Upper lobe of left lung (tissue), 6 donors: Measurements from ENCODE around the gene CR2. TPM values are rescaled to one million over a fixed set of nuclear protein-coding genes. Genes with fewer than 3 reads are reported as not detected.

Experiments
- ATAC-seq, 2 donors: fragments of 200-7000 bp; cut with Tn5 transposase; one replicate each; pipeline ENCODE4 v1.9.1; 2022; ENCODE audit warnings: mild to moderate bottlenecking in 2 of 2, moderate library complexity in 2 of 2; ENCODE audit not compliant: low FRiP score in 2 of 2
- DNase-seq, 2 donors: peaks; one replicate each; pipeline ENCODE4 v3.0.0-alpha.2; 2019 to 2020
- H3K27ac ChIP-seq, 4 donors: fragments of 200-600 bp; sonication (generic); one replicate each; pipeline ENCODE4 v1.5.1; 2016 to 2019
- H3K27me3 ChIP-seq, 4 donors: fragments of 200-600 bp; sonication (generic); one replicate each; pipeline ENCODE4 v1.5.1; 2017 to 2019
- H3K36me3 ChIP-seq, 4 donors: fragments of 200-600 bp; sonication (generic); one replicate each; pipeline ENCODE4 v1.5.1; 2016 to 2019
- H3K4me1 ChIP-seq, 4 donors: fragments of 200-600 bp; sonication (generic); one replicate each; pipeline ENCODE4 v1.5.1; 2018 to 2019
- H3K4me3 ChIP-seq, 4 donors: fragments of 200-600 bp; sonication (generic); one replicate each; pipeline ENCODE4 v1.5.1; 2017 to 2019; ENCODE audit warnings: mild to moderate bottlenecking in 2 of 4, moderate library complexity in 1 of 4
- H3K9me3 ChIP-seq, 4 donors: fragments of 200-600 bp; sonication (generic); one replicate each; pipeline ENCODE4 v1.5.1; 2018 to 2019
- EP300 ChIP-seq, 4 donors: sonication (generic); formaldehyde crosslinking; IDR thresholded peaks; one replicate each; pipeline ENCODE4 v1.5.1; 2017; ENCODE audit warnings: antibody characterized with exemption in 4 of 4, control low read depth in 2 of 4
- POLR2A ChIP-seq, 4 donors: fragments of 450-650 bp; IDR thresholded peaks; one replicate each; pipeline ENCODE4 v1.5.1; 2016 to 2017; ENCODE audit warnings: antibody characterized with exemption in 4 of 4, mild to moderate bottlenecking in 2 of 4
- POLR2AphosphoS5 ChIP-seq, 2 donors: sonication (generic); formaldehyde crosslinking; IDR thresholded peaks; one replicate each; pipeline ENCODE4 v1.5.1; 2017; ENCODE audit warnings: antibody characterized with exemption in 2 of 2
- WGBS, 2 donors: methylation state at CpG; one replicate each; pipeline ENCODE4 v1.1.5; 2017 to 2018; 5-methylcytosine and 5-hydroxymethylcytosine counted together
- total RNA-seq, 6 donors: library from RNA; depleted of rRNA in 4 of 6; stranded (reverse); fragments of >200 nt in 4 of 6; gene quantifications; one replicate each; pipeline versions ENCODE4 v1.1.0 to v1.2.1, GENCODE V29; 2016 to 2021
- TF ChIP-seq, protein P1 (sequence below), 6 experiments: fragments of 450-650 bp in 4 of 6; fragments of 200-600 bp in 2 of 6; sonication (generic) in 2 of 6; IDR thresholded peaks; one replicate each; pipeline ENCODE4 v1.5.1; 2016 to 2019; ENCODE audit warnings: antibody characterized with exemption in 6 of 6
- donor health status: DM: no; HTN: no; CAD: no; lungs with moderate emphysema.
- donor health status: DM: no; HTN: yes; CAD: no; lungs with severe emphysema.

The CR2 gene
- total RNA-seq, 6 donors from 2014 or later = 0.34 to 2.8 (median 1.2) TPM; not detected in 3

DNA sequence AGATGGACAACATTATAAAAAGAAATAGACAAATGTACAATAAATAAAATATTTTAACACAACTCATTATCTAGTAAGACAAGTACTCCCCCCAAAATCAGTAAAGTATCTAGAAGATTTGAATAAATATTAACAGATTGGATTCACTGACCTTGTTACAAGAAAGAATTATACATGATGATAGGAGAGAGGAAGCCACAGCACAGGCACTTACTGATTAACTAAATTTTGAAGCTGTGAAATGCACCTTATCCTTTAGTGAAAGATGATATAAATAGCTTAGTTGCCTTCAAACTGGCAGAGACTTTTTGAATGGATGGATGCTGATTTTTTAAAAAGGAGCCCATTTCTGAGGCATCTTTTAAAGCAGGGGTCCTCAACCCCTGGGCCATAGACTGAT is 50.3 kb downstream of the CR2 start:
- no peak overlapping the region for H3K4me3 ChIP-seq
- H3K4me1 ChIP-seq = no peaks in the 10 kb centered on the region
- H3K27ac ChIP-seq = no peak overlapping the region
- ATAC-seq (no peak), DNase-seq (no peak)
- H3K9me3 ChIP-seq = no peaks in the 10 kb centered on the region
- H3K36me3 ChIP-seq = no peaks in the 10 kb centered on the region
- TF ChIP-seq, protein P1, sequence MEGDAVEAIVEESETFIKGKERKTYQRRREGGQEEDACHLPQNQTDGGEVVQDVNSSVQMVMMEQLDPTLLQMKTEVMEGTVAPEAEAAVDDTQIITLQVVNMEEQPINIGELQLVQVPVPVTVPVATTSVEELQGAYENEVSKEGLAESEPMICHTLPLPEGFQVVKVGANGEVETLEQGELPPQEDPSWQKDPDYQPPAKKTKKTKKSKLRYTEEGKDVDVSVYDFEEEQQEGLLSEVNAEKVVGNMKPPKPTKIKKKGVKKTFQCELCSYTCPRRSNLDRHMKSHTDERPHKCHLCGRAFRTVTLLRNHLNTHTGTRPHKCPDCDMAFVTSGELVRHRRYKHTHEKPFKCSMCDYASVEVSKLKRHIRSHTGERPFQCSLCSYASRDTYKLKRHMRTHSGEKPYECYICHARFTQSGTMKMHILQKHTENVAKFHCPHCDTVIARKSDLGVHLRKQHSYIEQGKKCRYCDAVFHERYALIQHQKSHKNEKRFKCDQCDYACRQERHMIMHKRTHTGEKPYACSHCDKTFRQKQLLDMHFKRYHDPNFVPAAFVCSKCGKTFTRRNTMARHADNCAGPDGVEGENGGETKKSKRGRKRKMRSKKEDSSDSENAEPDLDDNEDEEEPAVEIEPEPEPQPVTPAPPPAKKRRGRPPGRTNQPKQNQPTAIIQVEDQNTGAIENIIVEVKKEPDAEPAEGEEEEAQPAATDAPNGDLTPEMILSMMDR (IDR thresholded peaks at IDR 0.05) = no peak
- TF ChIP-seq EP300 (IDR thresholded peaks at IDR 0.05) = no peak
- TF ChIP-seq POLR2A (IDR thresholded peaks at IDR 0.05) = no peak
- TF ChIP-seq POLR2AphosphoS5 (IDR thresholded peaks at IDR 0.05) = no peak
- no peaks in the 10 kb centered on the region for H3K27me3 ChIP-seq

DNA sequence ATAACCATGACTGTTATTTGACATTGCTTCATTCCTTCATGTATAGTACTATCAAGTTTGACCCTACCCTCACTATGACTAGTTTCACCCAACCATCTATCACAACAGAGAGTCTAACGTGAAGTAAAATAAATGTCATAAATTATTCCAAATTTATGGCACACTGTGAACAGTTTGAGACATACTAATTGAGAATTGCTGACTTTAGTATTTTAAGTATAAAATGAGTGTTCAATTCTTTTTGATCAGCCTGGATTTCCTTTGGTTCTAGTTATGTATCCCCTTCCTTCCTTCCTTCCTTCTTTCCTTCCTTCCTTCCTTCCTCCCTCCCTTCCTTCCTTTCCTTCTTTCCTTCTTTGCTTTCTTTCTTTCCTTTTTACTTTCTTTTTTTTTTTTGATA is 56.3 kb downstream of the CR2 start:
- TF ChIP-seq POLR2AphosphoS5 (IDR thresholded peaks at IDR 0.05) (no peak), EP300 (IDR thresholded peaks at IDR 0.05) (no peak), POLR2A (IDR thresholded peaks at IDR 0.05) (no peak)
- TF ChIP-seq, protein P1 (IDR thresholded peaks at IDR 0.05) = no peak
- WGBS, 2 donors = 54 to 76% methylated on average over 1 of the region's 1 CpG
- DNase-seq (no peak), ATAC-seq (no peak)
- H3K4me1 ChIP-seq = no peaks in the 10 kb centered on the region
- H3K36me3 ChIP-seq = no peaks in the 10 kb centered on the region
- H3K27ac ChIP-seq = no peak overlapping the region
- no peaks in the 10 kb centered on the region for H3K9me3 ChIP-seq
- no peak overlapping the region for H3K4me3 ChIP-seq
- no peaks in the 10 kb centered on the region for H3K27me3 ChIP-seq

DNA sequence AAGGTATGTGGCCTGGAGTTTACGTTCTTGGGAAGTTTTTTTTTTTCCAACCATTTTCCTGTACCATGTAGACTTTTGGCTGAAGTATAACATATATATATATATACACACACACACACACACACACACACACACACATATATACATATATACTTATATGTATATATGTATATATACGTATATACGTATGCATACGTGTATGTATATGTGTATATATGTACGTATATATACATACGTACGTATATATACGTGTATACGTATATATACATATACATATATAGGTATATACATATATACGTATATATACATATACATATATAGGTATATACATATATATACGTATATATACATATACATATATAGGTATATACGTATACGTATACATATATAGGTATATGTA is 60.8 kb downstream of the CR2 start:
- no peak for TF ChIP-seq EP300 (IDR thresholded peaks at IDR 0.05)
- no peak for TF ChIP-seq POLR2A (IDR thresholded peaks at IDR 0.05)
- no peak for TF ChIP-seq POLR2AphosphoS5 (IDR thresholded peaks at IDR 0.05)
- TF ChIP-seq, protein P1 (IDR thresholded peaks at IDR 0.05) = no peak

DNA sequence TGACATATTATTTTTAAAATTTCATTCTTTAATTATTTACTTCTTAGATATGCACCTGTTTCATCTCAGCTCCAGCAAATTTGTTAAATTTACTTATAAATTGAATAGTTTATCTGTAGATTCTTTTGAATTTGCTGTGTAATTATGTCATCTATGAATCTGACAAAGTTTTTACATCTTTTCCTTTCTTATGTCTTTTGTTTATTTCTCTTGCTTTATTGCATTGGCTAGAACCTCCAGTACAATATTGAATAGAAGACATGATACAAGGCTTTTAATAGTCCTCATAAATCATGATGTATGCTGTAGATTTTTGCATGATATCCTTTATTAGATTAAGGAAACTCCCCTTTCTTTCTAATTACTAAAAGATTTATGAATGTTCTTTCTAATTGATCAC is 62.6 kb downstream of the CR2 start:
- ATAC-seq = no peak
- H3K4me3 ChIP-seq = no peak overlapping the region
- H3K27ac ChIP-seq = no peak overlapping the region
- no peaks in the 10 kb centered on the region for H3K9me3 ChIP-seq
- no peaks in the 10 kb centered on the region for H3K27me3 ChIP-seq
- no peaks in the 10 kb centered on the region for H3K4me1 ChIP-seq
- no peak for TF ChIP-seq POLR2AphosphoS5 (IDR thresholded peaks at IDR 0.05)
- TF ChIP-seq, protein P1 (IDR thresholded peaks at IDR 0.05) = no peak
- TF ChIP-seq EP300 (IDR thresholded peaks at IDR 0.05) = no peak
- no peak for TF ChIP-seq POLR2A (IDR thresholded peaks at IDR 0.05)
- no peaks in the 10 kb centered on the region for H3K36me3 ChIP-seq
- DNase-seq = no peak

More for the DNA sequence above, 60.8 kb downstream of the CR2 start:
- 90 to 92% methylated on average over 13 of the region's 13 CpGs for WGBS, 2 donors
- no peak overlapping the region for H3K27ac ChIP-seq
- DNase-seq (no peak), ATAC-seq (no peak)
- H3K36me3 ChIP-seq = no peaks in the 10 kb centered on the region
- no peak overlapping the region for H3K4me3 ChIP-seq
- no peaks in the 10 kb centered on the region for H3K27me3 ChIP-seq
- no peaks in the 10 kb centered on the region for H3K9me3 ChIP-seq
- H3K4me1 ChIP-seq = no peaks in the 10 kb centered on the region

DNA sequence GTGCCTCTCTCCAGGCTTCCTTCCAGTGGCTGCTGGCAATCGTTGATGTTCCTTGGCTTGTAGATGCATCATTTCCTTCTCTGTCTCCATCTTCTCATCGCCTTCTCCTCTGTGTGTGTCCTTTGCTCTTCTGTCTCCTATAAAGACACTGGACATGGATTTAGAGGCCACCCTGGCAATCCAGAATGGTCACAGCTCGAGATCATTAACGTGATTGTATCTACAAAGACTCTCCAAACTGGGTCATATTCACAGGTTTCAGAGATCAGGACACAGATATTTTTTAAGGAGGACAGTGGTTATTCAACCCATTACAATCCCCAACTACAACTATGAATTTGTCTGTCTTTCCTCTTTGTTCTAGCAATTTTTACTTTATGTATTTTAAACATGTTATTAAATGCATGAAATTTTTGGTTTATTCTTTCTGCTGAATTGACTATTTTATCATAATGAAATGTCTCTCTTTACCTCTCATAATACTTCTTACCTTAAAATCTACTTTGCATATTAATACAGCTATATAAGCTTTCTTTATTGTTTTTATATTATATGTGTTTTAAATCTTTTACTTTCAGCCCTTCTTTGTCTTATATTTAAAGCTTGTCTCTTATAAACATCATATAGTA is 64.6 kb downstream of the CR2 start:
- Histone ChIP-seq H3K9me3 (no peaks in the 10 kb centered on the region), H3K27ac (no peak overlapping the region), H3K27me3 (no peaks in the 10 kb centered on the region), H3K4me3 (no peak overlapping the region), H3K4me1 (no peaks in the 10 kb centered on the region), H3K36me3 (no peaks in the 10 kb centered on the region)
- 75 to 81% methylated on average over 4 of the region's 4 CpGs for WGBS, 2 donors
- DNase-seq (no peak), ATAC-seq (no peak)
- TF ChIP-seq, protein P1 (IDR thresholded peaks at IDR 0.05) = no peak
- no peak for TF ChIP-seq POLR2A (IDR thresholded peaks at IDR 0.05)
- no peak for TF ChIP-seq POLR2AphosphoS5 (IDR thresholded peaks at IDR 0.05)
- TF ChIP-seq EP300 (IDR thresholded peaks at IDR 0.05) = no peak
